ENCODE measurements around the gene PRKCB.
"Not testable (repeated sequence)": the region's sequence is repeated elsewhere in the genome, so short reads cannot be mapped to it uniquely, and the experiment has no call there.

The PRKCB gene

DNA sequence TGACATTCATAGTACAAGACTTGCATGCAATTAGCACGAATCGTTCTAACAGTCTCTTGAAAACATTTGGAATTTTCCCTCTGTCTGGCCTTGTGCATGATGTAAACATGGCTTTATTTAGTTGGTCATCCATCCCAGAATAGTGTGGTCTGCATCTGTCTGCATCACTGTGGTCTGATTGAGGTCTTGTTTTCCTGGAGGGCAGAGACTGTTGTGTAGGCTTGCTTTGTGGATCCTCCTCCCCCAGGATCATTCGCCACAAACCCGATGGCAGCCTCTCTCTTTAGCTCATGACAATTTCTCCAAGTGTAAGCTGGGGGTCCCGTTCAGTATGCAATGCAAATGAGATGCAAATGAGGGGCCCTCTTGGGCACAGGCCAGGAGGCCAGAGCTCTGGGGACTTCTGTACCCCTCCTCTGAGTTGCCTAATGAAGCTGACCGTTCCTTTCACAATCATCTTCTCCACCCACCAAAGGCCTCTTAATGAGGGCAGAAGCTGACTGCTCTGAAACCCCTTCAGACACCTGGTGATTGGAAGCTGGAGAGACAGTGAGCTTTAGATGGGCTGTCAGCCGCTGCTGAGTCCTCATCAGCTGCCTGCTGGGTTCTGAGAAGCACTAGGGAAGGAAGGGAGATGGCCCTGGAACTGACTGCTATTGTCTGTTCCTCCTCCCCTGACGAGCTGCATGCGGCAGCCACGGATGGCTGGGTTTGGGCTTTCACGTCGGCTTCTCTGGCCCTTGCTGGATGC is 219.1 kb downstream of the PRKCB start:
- DNase-seq, result no peak

GRCh38 chr16:24062270-24062817 is 226.6 kb downstream of the PRKCB start:
- no peak for DNase-seq

GRCh38 chr16:24069036-24069590 is 233.3 kb downstream of the PRKCB start:
- DNase-seq, result no peak

- no peak for DNase-seq
These were observed 235.1 kb downstream of the PRKCB start for GRCh38 chr16:24070851-24071250.

- DNase-seq, result no peak
These were observed 236.0 kb downstream of the PRKCB start for GRCh38 chr16:24071666-24072360.

- no peak for DNase-seq
These were observed 237.5 kb downstream of the PRKCB start for GRCh38 chr16:24073321-24073720.

GRCh38 chr16:24074574-24074973 is 238.8 kb downstream of the PRKCB start:
- no peak for DNase-seq

DNA sequence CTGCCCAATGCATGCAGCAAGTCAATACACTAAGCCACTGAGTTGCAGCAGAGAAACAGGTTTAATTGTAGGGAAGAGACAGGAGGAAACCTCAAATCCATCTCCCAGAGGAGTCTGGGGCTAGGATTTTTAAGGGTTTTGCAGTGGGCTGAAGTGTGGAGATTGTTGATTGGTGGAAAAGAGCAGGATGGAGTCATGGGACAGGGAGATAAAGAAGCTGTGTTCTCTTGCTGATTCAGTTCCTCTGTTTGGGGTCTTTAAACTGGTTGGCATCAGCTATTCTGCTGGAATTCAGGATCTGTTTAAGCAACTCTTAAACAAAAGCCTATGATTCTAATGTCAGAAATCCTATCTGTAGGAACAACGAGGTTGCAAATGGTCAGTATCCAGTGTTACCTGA is 239.5 kb downstream of the PRKCB start:
- DNase-seq, result no peak

GRCh38 chr16:24075931-24076716 is 240.3 kb downstream of the PRKCB start:
- DNase-seq, result no peak

- DNase-seq, result no peak
These were observed 241.5 kb downstream of the PRKCB start for GRCh38 chr16:24077292-24077691.

DNA sequence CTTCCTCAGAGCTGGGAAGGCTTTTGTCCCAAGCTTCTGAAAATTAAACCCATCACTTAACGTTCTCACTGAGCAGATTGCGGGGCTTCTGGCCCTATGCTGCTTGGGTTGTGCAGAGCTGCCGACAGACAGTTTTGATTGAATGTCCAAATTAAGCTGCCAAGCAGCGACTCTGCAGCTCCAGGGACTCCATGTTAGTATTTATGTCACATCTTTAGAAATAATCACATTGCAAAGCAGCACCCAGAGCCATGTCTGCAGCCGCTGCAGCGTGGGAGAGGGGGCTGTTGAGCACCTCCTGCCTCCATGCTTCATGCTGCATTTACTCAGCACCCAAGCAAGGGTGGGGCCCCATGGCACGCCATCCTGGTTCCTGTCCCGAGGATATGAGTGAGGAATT is 242.2 kb downstream of the PRKCB start:
- no peak for DNase-seq

GRCh38 chr16:24085666-24086065 is 249.9 kb downstream of the PRKCB start:
- no peak for DNase-seq

DNA sequence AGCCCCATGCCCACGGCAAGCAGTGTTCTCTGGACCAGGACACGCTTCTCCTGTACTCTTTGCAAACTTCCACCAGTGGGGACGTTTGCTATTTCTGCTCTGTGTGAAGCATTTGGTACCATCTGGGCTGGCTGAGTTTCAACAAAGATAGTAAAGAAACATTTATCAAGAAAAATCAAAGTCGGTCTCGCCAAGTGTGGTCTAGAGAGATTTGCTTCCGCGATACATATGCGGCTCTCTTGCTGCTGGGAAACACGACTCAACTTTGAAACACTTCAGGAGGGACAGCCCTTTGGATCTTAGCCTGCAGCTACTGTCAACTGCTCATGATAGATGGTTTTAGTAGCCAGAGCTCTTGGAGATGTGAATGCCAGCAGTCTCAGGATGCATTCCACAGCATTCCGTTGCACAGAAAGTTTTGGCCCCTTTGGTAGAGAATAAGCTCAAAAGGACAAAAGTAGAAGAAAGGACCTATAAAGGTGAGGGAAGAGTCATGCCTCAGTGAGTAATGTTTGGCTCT is 252.2 kb downstream of the PRKCB start:
- DNase-seq, result no peak

DNA sequence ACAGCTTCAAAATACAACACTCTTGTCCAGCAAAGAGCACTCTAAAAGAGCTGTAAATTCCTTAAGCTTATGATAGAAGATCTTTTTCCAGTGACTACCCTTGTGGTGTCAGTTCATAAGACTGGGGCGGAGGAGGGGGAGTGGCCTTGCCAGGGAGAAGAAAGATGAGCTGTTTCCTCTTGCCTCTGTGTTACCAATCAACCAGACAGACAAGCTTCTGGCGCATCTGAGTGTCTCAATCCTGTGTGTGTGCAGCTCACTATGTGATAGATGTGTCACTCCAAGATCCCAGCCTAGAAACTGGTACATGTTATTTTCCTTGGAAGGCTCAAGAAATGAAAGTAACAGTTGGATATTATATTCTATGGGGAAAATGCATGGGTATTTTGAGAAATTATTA is 253.0 kb downstream of the PRKCB start:
- DNase-seq, result no peak

- DNase-seq, result no peak
These were observed 255.3 kb downstream of the PRKCB start for GRCh38 chr16:24091125-24091524.

DNA sequence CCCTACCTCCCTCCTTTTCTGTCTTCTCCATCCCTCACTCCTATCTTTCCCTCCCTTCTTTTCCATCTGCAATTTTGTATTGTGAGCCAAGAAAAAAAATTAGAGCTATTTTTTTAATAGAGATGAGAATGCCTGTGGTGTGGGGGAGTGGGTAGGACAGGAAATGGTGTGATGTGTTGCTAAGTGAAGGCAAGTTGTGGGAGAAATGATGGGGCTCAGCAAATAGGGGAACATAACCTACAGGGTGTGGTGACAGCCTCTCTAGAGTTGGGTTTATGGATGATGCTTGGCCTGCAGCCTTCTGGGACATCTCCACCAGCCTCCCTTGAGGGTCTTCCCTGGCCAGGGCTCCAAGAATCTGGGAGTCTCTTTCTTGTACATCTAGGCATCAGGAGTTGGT is 257.3 kb downstream of the PRKCB start:
- no peak for DNase-seq

DNA sequence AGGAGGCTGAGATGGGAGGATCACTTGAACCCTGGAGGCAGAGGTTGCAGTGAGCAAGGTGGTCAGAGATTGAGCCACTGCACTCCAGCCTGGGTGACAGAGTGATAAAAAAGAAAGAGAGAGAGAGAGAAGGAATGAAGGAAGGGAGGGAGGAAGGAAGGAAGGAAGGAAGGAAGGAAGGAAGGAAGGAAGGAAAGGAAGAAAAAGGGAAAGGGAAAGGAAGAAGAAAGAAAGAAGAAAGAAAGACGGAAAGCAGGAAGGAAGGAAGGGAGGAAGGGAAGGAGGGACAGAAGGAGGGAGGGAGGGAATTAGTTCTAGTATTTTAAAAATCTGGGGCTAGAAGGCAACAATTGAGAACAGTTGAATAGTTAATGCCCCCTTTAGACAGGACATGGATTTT is 258.9 kb downstream of the PRKCB start:
- DNase-seq, result no peak

- DNase-seq, result no peak
These were observed 263.1 kb downstream of the PRKCB start for GRCh38 chr16:24098896-24099295.

DNA sequence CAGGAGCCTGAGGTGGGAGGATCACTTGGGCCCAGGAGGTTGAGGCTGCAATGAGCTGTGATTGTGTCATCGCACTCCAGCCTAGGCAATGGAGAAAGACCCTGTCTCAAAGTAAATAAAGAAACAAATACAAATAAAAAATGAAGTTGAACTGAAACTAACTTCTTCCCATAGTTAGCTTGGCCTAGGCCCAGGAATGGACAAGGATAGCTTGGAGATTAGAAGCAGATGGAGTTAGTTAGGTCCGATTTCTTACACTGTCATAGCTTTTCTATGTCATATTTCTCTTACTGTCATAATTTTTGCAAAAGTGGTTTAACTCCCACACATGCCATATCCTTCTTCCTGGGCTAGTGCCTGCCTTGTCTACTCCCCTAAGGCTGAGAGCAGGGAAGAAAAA is 265.6 kb downstream of the PRKCB start:
- no peak for DNase-seq

- no peak for DNase-seq
These were observed 266.5 kb downstream of the PRKCB start for GRCh38 chr16:24102209-24102660.

GRCh38 chr16:24105471-24105870 is 269.7 kb downstream of the PRKCB start:
- not testable (repeated sequence) for DNase-seq

DNA sequence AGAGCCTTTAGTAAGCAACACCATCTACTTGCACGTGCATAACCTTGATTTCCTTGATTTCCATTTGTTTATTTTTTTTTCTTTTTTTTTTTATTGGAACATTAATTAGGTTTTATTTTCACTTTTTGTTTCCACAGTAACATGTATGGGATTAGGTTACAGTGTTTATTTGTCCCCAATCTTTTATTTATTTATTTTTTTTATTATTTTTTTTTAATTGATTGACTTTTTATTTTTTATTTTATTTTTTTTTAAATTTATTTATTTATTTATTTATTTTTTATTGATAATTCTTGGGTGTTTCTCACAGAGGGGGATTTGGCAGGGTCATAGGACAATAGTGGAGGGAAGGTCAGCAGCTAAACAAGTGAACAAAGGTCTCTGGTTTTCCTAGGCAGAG is 272.3 kb downstream of the PRKCB start:
- not testable (repeated sequence) for DNase-seq

Data from NCI-H187 treated with DMSO at 0.1 percent for 48 hours (cell line).